ENCODE measurements around the gene ATP7B.
"Not testable (repeated sequence)": the region's sequence is repeated elsewhere in the genome, so short reads cannot be mapped to it uniquely, and the experiment has no call there.

The ATP7B gene

GRCh38 chr13:51913421-51914136, 97.7 kb downstream of the ATP7B start:
- no peak for ATAC-seq (replicated peaks)
- DNase-seq: no peak
- peaks cover 10% of the 10 kb centered on the region in 2 donors for H3K4me1 Mint-ChIP-seq (ENCODE audit: low read depth in 2 of 2)
- H3K4me3 Mint-ChIP-seq: no peak overlapping the region
- H3K27me3 Mint-ChIP-seq: peaks cover 0 to 4% of the 10 kb centered on the region in 2 donors
- H3K36me3 Mint-ChIP-seq (ENCODE audit: insufficient read depth): no peaks in the 10 kb centered on the region
- H3K27ac Mint-ChIP-seq: no peak overlapping the region
- no peaks in the 10 kb centered on the region for H3K9me3 Mint-ChIP-seq

GRCh38 chr13:51912511-51913225, 98.6 kb downstream of the ATP7B start:
- Mint-ChIP-seq H3K27ac (no peak overlapping the region), H3K4me3 (no peak overlapping the region), H3K36me3 (ENCODE audit: insufficient read depth) (no peaks in the 10 kb centered on the region), H3K4me1 (ENCODE audit: low read depth in 2 of 2) (peaks cover 10% of the 10 kb centered on the region in 2 donors), H3K27me3 (peaks cover 0 to 4% of the 10 kb centered on the region in 2 donors), H3K9me3 (no peaks in the 10 kb centered on the region)
- DNase-seq (no peak), ATAC-seq (replicated peaks) (no peak)

- Mint-ChIP-seq H3K27ac (no peak overlapping the region), H3K4me3 (no peak overlapping the region)
These were observed 99.2 kb downstream of the ATP7B start for GRCh38 chr13:51912091-51912490.

GRCh38 chr13:51910508-51910907, 100.7 kb downstream of the ATP7B start:
- DNase-seq (no peak), ATAC-seq (replicated peaks) (no peak)
- H3K9me3 Mint-ChIP-seq: no peaks in the 10 kb centered on the region
- H3K4me3 Mint-ChIP-seq: no peak overlapping the region
- H3K27ac Mint-ChIP-seq: no peak overlapping the region
- H3K27me3 Mint-ChIP-seq: no peaks in the 10 kb centered on the region
- no peaks in the 10 kb centered on the region for H3K36me3 Mint-ChIP-seq (ENCODE audit: insufficient read depth)
- H3K4me1 Mint-ChIP-seq (ENCODE audit: low read depth in 2 of 2): peaks cover 10% of the 10 kb centered on the region in 2 donors

More at GRCh38 chr13:51912091-51912490, 99.2 kb downstream of the ATP7B start:
- ATAC-seq (replicated peaks) (no peak), DNase-seq (no peak)
- no peaks in the 10 kb centered on the region for H3K9me3 Mint-ChIP-seq
- H3K36me3 Mint-ChIP-seq (ENCODE audit: insufficient read depth): no peaks in the 10 kb centered on the region
- peaks cover 10% of the 10 kb centered on the region in 2 donors for H3K4me1 Mint-ChIP-seq (ENCODE audit: low read depth in 2 of 2)
- peaks cover 0 to 3% of the 10 kb centered on the region in 2 donors for H3K27me3 Mint-ChIP-seq

- Mint-ChIP-seq H3K4me3 (peak overlapping the region; percentile 49 to 66), H3K27ac (peak overlapping the region; percentile 12 to 90), H3K4me1 (ENCODE audit: low read depth in 2 of 2) (peaks cover 10% of the 10 kb centered on the region in 2 donors)
- not testable (repeated sequence) for H3K36me3 Mint-ChIP-seq (ENCODE audit: insufficient read depth); ATAC-seq (replicated peaks); H3K9me3 Mint-ChIP-seq; H3K27me3 Mint-ChIP-seq; DNase-seq
These were observed 102.0 kb downstream of the ATP7B start for GRCh38 chr13:51909265-51909664.

- no peaks in the 10 kb centered on the region for H3K27me3 Mint-ChIP-seq
- no peak overlapping the region for H3K27ac Mint-ChIP-seq
- ATAC-seq (replicated peaks) (no peak), DNase-seq (no peak)
- no peaks in the 10 kb centered on the region for H3K9me3 Mint-ChIP-seq
- no peak overlapping the region for H3K4me3 Mint-ChIP-seq
- H3K4me1 Mint-ChIP-seq (ENCODE audit: low read depth in 2 of 2): peaks cover 12 to 14% of the 10 kb centered on the region in 2 donors
- H3K36me3 Mint-ChIP-seq (ENCODE audit: insufficient read depth): no peaks in the 10 kb centered on the region
These were observed 104.1 kb downstream of the ATP7B start for GRCh38 chr13:51907040-51907732.

- Mint-ChIP-seq H3K27ac (no peak overlapping the region), H3K27me3 (no peaks in the 10 kb centered on the region), H3K4me3 (no peak overlapping the region), H3K36me3 (ENCODE audit: insufficient read depth) (no peaks in the 10 kb centered on the region), H3K4me1 (ENCODE audit: low read depth in 2 of 2) (peaks cover 12 to 14% of the 10 kb centered on the region in 2 donors), H3K9me3 (no peaks in the 10 kb centered on the region)
- no peak for DNase-seq
- no peak for ATAC-seq (replicated peaks)
These were observed 104.7 kb downstream of the ATP7B start for GRCh38 chr13:51906581-51906980.

- no peak for DNase-seq
- Mint-ChIP-seq H3K4me1 (ENCODE audit: low read depth in 2 of 2) (peaks cover 12 to 14% of the 10 kb centered on the region in 2 donors), H3K9me3 (no peaks in the 10 kb centered on the region), H3K4me3 (no peak overlapping the region), H3K27me3 (no peaks in the 10 kb centered on the region), H3K27ac (no peak overlapping the region), H3K36me3 (ENCODE audit: insufficient read depth) (no peaks in the 10 kb centered on the region)
- no peak for ATAC-seq (replicated peaks)
These were observed 105.5 kb downstream of the ATP7B start for GRCh38 chr13:51905787-51906186.

GRCh38 chr13:51902776-51903175, 108.5 kb downstream of the ATP7B start:
- no peak for ATAC-seq (replicated peaks)
- H3K27ac Mint-ChIP-seq: no peak overlapping the region
- no peaks in the 10 kb centered on the region for H3K27me3 Mint-ChIP-seq
- H3K4me1 Mint-ChIP-seq (ENCODE audit: low read depth in 2 of 2): peaks cover 2 to 4% of the 10 kb centered on the region in 2 donors
- no peak for DNase-seq
- H3K9me3 Mint-ChIP-seq: no peaks in the 10 kb centered on the region
- no peaks in the 10 kb centered on the region for H3K36me3 Mint-ChIP-seq (ENCODE audit: insufficient read depth)
- H3K4me3 Mint-ChIP-seq: no peak overlapping the region

- no peak overlapping the region for H3K27ac Mint-ChIP-seq
- no peaks in the 10 kb centered on the region for H3K36me3 Mint-ChIP-seq (ENCODE audit: insufficient read depth)
- peaks cover 6 to 12% of the 10 kb centered on the region in 2 donors for H3K27me3 Mint-ChIP-seq
- H3K4me3 Mint-ChIP-seq: no peak overlapping the region
- ATAC-seq (replicated peaks) (no peak), DNase-seq (no peak)
- H3K4me1 Mint-ChIP-seq (ENCODE audit: low read depth in 2 of 2): peaks cover 2 to 4% of the 10 kb centered on the region in 2 donors
- no peaks in the 10 kb centered on the region for H3K9me3 Mint-ChIP-seq
These were observed 110.8 kb downstream of the ATP7B start for GRCh38 chr13:51900471-51900870.

GRCh38 chr13:51895906-51896888, 115.1 kb downstream of the ATP7B start:
- peak; percentile 50 for ATAC-seq (replicated peaks)
- H3K27ac Mint-ChIP-seq: no peak overlapping the region
- DNase-seq: peak; percentile 5 to 13 (median 12)
- H3K27me3 Mint-ChIP-seq: peaks cover 20 to 45% of the 10 kb centered on the region in 2 donors
- no peaks in the 10 kb centered on the region for H3K4me1 Mint-ChIP-seq (ENCODE audit: low read depth in 2 of 2)
- H3K9me3 Mint-ChIP-seq: no peaks in the 10 kb centered on the region
- no peak overlapping the region for H3K4me3 Mint-ChIP-seq
- no peaks in the 10 kb centered on the region for H3K36me3 Mint-ChIP-seq (ENCODE audit: insufficient read depth)

GRCh38 chr13:51894239-51894638, 117.0 kb downstream of the ATP7B start:
- no peaks in the 10 kb centered on the region for H3K9me3 Mint-ChIP-seq
- H3K36me3 Mint-ChIP-seq (ENCODE audit: insufficient read depth): no peaks in the 10 kb centered on the region
- ATAC-seq (replicated peaks): no peak
- no peak overlapping the region for H3K27ac Mint-ChIP-seq
- no peaks in the 10 kb centered on the region for H3K4me1 Mint-ChIP-seq (ENCODE audit: low read depth in 2 of 2)
- DNase-seq: no peak
- peaks cover 20 to 58% of the 10 kb centered on the region in 2 donors for H3K27me3 Mint-ChIP-seq
- H3K4me3 Mint-ChIP-seq: no peak overlapping the region

- Mint-ChIP-seq H3K27ac (no peak overlapping the region), H3K27me3 (peaks cover 20 to 58% of the 10 kb centered on the region in 2 donors), H3K4me1 (ENCODE audit: low read depth in 2 of 2) (no peaks in the 10 kb centered on the region), H3K9me3 (no peaks in the 10 kb centered on the region), H3K36me3 (ENCODE audit: insufficient read depth) (no peaks in the 10 kb centered on the region), H3K4me3 (no peak overlapping the region)
- DNase-seq: no peak
- ATAC-seq (replicated peaks): no peak
These were observed 118.6 kb downstream of the ATP7B start for GRCh38 chr13:51892657-51893056.
